DND-41 (cell line): ENCODE data around the gene VSTM2B.

Experiments used
- ATAC-seq: fragments of 200-7000 bp; cut with Tn5 transposase; 3 replicates; pipeline ENCODE4 v1.9.1; 2021; ENCODE audit warnings: low read depth; ENCODE audit not compliant: insufficient read depth
- DNase-seq: peaks from one replicate; pipeline ENCODE4 v3.0.0-alpha.2; 2020
- H2AFZ ChIP-seq: 2 replicates; pipeline ENCODE4 v1.6.0; 2012; ENCODE audit warnings: low read depth, low read length
- H3K27ac ChIP-seq: 2 replicates; pipeline ENCODE4 v1.5.1; 2012; ENCODE audit warnings: low read length, inconsistent platforms
- H3K27me3 ChIP-seq: fragments of 200-600 bp; sonication (generic); 2 replicates; pipeline ENCODE4 v1.6.0; 2012; ENCODE audit warnings: low read length, mild to moderate bottlenecking, inconsistent platforms; ENCODE audit not compliant: insufficient read depth, poor library complexity
- H3K36me3 ChIP-seq: 2 replicates; pipeline ENCODE4 v1.5.1; 2012; ENCODE audit warnings: low read length, inconsistent platforms; ENCODE audit not compliant: insufficient read depth
- H3K4me1 ChIP-seq: 2 replicates; pipeline ENCODE4 v1.5.1; 2012; ENCODE audit warnings: mild to moderate bottlenecking, low read length; ENCODE audit not compliant: insufficient read depth
- H3K4me2 ChIP-seq: 2 replicates; pipeline ENCODE4 v1.6.0; 2012; ENCODE audit warnings: mild to moderate bottlenecking, moderate library complexity, low read length, inconsistent platforms; ENCODE audit not compliant: insufficient read depth
- H3K4me3 ChIP-seq, 2 experiments: fragments of 200-600 bp in 1 of 2; shearing (Covaris generic) in 1 of 2; 2 replicates each; pipeline ENCODE4 v1.5.1; 2012 to 2016; ENCODE audit warnings: inconsistent platforms in 2 of 2, low read length in 2 of 2, mild to moderate bottlenecking in 2 of 2, low read depth in 1 of 2, moderate library complexity in 1 of 2
- H3K79me2 ChIP-seq: 2 replicates; pipeline ENCODE4 v1.6.0; 2012; ENCODE audit warnings: low read length, inconsistent platforms; ENCODE audit not compliant: insufficient read depth
- H3K9ac ChIP-seq: 2 replicates; pipeline ENCODE4 v1.6.0; 2012; ENCODE audit warnings: low read depth, mild to moderate bottlenecking, inconsistent platforms, low read length, moderate library complexity
- H3K9me3 ChIP-seq: 2 replicates; pipeline ENCODE4 v1.5.1; 2012; ENCODE audit warnings: low read length, moderate library complexity, mild to moderate bottlenecking, inconsistent platforms; ENCODE audit not compliant: insufficient read depth, severe bottlenecking
- H4K20me1 ChIP-seq: 2 replicates; pipeline ENCODE4 v1.6.0; 2012; ENCODE audit warnings: low read length; ENCODE audit not compliant: insufficient read depth
- EZH2 ChIP-seq: IDR thresholded peaks from 3 replicates; pipeline ENCODE4 v1.6.1; 2012; ENCODE audit warnings: borderline replicate concordance, low read depth, mild to moderate bottlenecking, moderate library complexity, low read length, inconsistent platforms; ENCODE audit not compliant: severe bottlenecking
- TF ChIP-seq, protein P1 (sequence below): IDR thresholded peaks from 2 replicates; pipeline ENCODE4 v1.5.1; 2012; ENCODE audit warnings: borderline replicate concordance, low read length, moderate library complexity, mild to moderate bottlenecking; ENCODE audit not compliant: poor library complexity, severe bottlenecking; ENCODE audit errors: extremely low read depth

The VSTM2B gene

DNA sequence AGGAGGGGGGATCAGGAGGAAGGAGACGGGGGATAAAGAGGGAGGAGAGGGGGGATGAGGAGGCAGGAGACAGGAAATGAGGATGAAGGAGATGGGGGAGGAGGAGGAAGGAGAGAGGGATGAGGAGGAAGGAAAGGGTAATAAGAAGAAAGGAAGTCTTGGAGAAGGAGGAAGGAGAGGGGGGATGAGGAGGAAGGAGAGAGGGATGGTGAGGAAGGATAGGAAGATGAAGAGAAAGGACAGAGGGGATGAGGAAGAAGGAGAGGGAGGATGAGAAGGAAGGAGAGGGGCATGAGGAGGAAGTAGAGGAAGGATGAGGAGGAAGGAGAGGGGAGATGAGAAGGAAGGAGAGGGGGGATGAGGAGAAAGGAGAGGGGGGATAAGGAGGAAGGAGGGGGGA, 13.0 kb upstream of the VSTM2B start:
- Histone ChIP-seq H2AFZ (no peak overlapping the region), H3K27me3 (peaks cover 2% of the 10 kb centered on the region), H3K9me3 (no peaks in the 10 kb centered on the region), H3K27ac (no peak overlapping the region), H3K9ac (no peak overlapping the region), H3K4me1 (no peaks in the 10 kb centered on the region), H3K4me2 (no peak overlapping the region), H3K79me2 (no peaks in the 10 kb centered on the region), H3K4me3 (no peak overlapping the region), H3K36me3 (no peaks in the 10 kb centered on the region), H4K20me1 (no peaks in the 10 kb centered on the region; the same call in 1 of the 2 replicates)
- TF ChIP-seq, protein P1, sequence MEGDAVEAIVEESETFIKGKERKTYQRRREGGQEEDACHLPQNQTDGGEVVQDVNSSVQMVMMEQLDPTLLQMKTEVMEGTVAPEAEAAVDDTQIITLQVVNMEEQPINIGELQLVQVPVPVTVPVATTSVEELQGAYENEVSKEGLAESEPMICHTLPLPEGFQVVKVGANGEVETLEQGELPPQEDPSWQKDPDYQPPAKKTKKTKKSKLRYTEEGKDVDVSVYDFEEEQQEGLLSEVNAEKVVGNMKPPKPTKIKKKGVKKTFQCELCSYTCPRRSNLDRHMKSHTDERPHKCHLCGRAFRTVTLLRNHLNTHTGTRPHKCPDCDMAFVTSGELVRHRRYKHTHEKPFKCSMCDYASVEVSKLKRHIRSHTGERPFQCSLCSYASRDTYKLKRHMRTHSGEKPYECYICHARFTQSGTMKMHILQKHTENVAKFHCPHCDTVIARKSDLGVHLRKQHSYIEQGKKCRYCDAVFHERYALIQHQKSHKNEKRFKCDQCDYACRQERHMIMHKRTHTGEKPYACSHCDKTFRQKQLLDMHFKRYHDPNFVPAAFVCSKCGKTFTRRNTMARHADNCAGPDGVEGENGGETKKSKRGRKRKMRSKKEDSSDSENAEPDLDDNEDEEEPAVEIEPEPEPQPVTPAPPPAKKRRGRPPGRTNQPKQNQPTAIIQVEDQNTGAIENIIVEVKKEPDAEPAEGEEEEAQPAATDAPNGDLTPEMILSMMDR = no peak
- no peak for TF ChIP-seq EZH2
- ATAC-seq (no peak), DNase-seq (no peak)

DNA sequence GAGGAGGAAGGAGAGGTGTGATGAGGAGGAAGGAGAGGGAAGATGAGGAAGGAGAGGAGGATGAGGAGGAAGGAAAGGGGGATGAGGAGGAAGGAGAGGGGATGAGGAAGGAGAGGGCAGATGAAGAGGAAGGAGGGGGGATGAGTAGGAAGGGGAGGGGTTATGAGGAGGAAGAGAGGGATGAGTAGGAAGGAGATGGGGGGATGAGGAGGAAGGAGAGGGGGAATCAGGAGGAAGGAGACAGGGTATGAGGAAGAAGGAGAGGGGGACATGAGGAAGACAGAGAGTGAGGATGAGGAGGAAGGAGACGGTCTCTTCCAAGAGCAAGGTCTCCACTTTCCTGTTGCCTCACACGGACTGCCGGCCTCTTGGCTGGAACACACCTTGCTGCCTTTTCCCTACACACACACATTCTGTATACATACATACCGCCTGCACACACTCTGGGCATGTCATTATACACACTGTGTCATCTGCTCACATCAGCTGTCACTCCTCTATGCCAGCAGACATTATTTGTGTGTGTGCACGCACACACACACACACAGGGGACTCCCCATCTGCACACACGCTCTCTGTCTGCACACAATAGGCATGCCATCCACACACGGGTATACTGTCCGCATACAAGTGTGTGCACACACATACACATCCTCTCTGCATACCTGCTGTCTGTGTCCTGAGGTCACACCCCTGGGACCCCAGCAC, 11.1 kb upstream of the VSTM2B start:
- TF ChIP-seq, protein P1 = no peak
- TF ChIP-seq EZH2 = no peak
- Histone ChIP-seq H3K4me1 (no peaks in the 10 kb centered on the region), H3K27ac (no peak overlapping the region), H2AFZ (no peak overlapping the region), H4K20me1 (no peaks in the 10 kb centered on the region; the same call in 1 of the 2 replicates), H3K4me3 (no peak overlapping the region), H3K4me2 (no peak overlapping the region), H3K79me2 (no peaks in the 10 kb centered on the region), H3K9ac (no peak overlapping the region), H3K27me3 (peaks cover 2% of the 10 kb centered on the region), H3K36me3 (no peaks in the 10 kb centered on the region), H3K9me3 (no peaks in the 10 kb centered on the region)
- DNase-seq = no peak
- ATAC-seq = no peak

DNA sequence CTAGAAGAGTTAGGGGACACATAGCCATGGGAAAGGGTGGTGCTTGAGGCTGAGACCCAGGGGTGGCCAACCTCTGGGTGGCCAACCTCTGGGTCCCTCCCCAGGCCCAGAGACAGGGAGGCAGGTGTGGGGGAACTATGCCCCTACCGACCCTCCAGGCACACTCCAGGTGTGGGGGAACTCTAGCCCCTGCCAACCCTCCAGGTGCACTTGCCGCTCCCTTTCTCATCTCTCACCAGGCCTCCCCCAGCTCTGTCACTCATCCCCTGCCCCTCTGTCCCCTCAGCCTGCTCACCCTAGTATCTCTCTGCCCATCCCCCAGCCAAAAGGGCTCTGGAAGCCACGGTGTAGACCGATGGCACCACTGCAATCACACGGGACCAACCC, 10.6 kb upstream of the VSTM2B start:
- Histone ChIP-seq H3K4me1 (no peaks in the 10 kb centered on the region), H2AFZ (no peak overlapping the region), H3K9ac (no peak overlapping the region), H3K4me2 (no peak overlapping the region), H4K20me1 (no peaks in the 10 kb centered on the region; the same call in 1 of the 2 replicates), H3K27ac (no peak overlapping the region), H3K79me2 (no peaks in the 10 kb centered on the region), H3K27me3 (peaks cover 2% of the 10 kb centered on the region), H3K4me3 (no peak overlapping the region), H3K9me3 (no peaks in the 10 kb centered on the region), H3K36me3 (no peaks in the 10 kb centered on the region)
- TF ChIP-seq, protein P1 = no peak
- no peak for TF ChIP-seq EZH2
- ATAC-seq = no peak
- DNase-seq = no peak
